Spleen (tissue), 11 donors: ENCODE data around the gene KMT2A. TPM values are rescaled to one million over a fixed set of nuclear protein-coding genes. Genes with fewer than 3 reads are reported as not detected.

Experiments used
- DNase-seq: peaks from one replicate; pipeline ENCODE4 v3.0.0-alpha.2; 2020
- H3K27ac ChIP-seq, 8 donors: fragments of 200-600 bp; sonication (generic) in 7 of 8; 1 replicate in 4 of 8; 2 replicates in 4 of 8; pipeline versions ENCODE4 v1.5.0 to v1.8.0; 2016 to 2021; ENCODE audit warnings: inconsistent platforms in 4 of 8, mild to moderate bottlenecking in 4 of 8, moderate library complexity in 1 of 8
- H3K27me3 ChIP-seq, 7 donors: fragments of 200-600 bp; sonication (generic) in 6 of 7; replicated peaks in 1 of 7; 1 replicate in 4 of 7; 2 replicates in 3 of 7; pipeline versions ENCODE4 v1.5.0 to v1.8.0; 2016 to 2021; ENCODE audit warnings: inconsistent platforms in 3 of 7, mild to moderate bottlenecking in 1 of 7
- H3K36me3 ChIP-seq, 6 donors: fragments of 200-600 bp; sonication (generic) in 5 of 6; 1 replicate in 4 of 6; 2 replicates in 2 of 6; pipeline versions ENCODE4 v1.5.0 to v1.8.0; 2016 to 2021; ENCODE audit warnings: inconsistent platforms in 2 of 6
- H3K4me1 ChIP-seq, 6 donors: fragments of 200-600 bp; sonication (generic) in 5 of 6; 1 replicate in 3 of 6; 2 replicates in 3 of 6; pipeline versions ENCODE4 v1.5.0 to v1.8.0; 2016 to 2021; ENCODE audit warnings: inconsistent platforms in 3 of 6
- H3K4me3 ChIP-seq, 8 donors: fragments of 200-600 bp; sonication (generic) in 7 of 8; 1 replicate in 4 of 8; 2 replicates in 4 of 8; pipeline versions ENCODE4 v1.5.0 to v1.8.0; 2016 to 2021; ENCODE audit warnings: inconsistent platforms in 4 of 8, mild to moderate bottlenecking in 4 of 8, moderate library complexity in 2 of 8
- H3K9me3 ChIP-seq, 8 donors: fragments of 200-600 bp; sonication (generic) in 7 of 8; 1 replicate in 4 of 8; 2 replicates in 4 of 8; pipeline versions ENCODE4 v1.5.0 to v1.8.0; 2016 to 2021; ENCODE audit warnings: inconsistent platforms in 4 of 8
- CTCF ChIP-seq, 11 experiments: fragments of 200-600 bp in 7 of 11; fragments of 450-650 bp in 4 of 11; sonication (generic) in 4 of 11; IDR thresholded peaks in 8 of 11; conservative IDR thresholded peaks in 3 of 11; 1 replicate in 7 of 11; 2 replicates in 4 of 11; pipeline versions ENCODE4 v1.4.0 to v1.8.0; 2016 to 2021; ENCODE audit warnings: antibody characterized with exemption in 11 of 11, inconsistent platforms in 4 of 11, mild to moderate bottlenecking in 1 of 11
- POLR2A ChIP-seq, 3 donors: fragments of 450-650 bp; IDR thresholded peaks; one replicate each; pipeline ENCODE4 v1.5.1; 2017; ENCODE audit warnings: antibody characterized with exemption in 3 of 3, mild to moderate bottlenecking in 1 of 3
- POLR2AphosphoS5 ChIP-seq, 3 donors: sonication (generic); formaldehyde crosslinking; IDR thresholded peaks; one replicate each; pipeline ENCODE4 v1.5.1; 2017; ENCODE audit warnings: antibody characterized with exemption in 3 of 3
- WGBS, 5 donors: extraction: QIAGEN DNeasy Blood & Tissue Kit in 3 of 5; methylation state at CpG; one replicate each; pipeline versions ENCODE4 v1.1.5 to v1.1.7; 2013 to 2018; 5-methylcytosine and 5-hydroxymethylcytosine counted together
- intact Hi-C: fragments of 100-400 bp; cut with DNase I; formaldehyde crosslinking; loops from one replicate; pipeline ENCODE4 v1.15.0; 2023; ENCODE audit warnings: low total_unique reads
- polyA plus RNA-seq, 3 donors: library from polyadenylated mRNA; stranded (reverse); fragments of 200-250 nt; gene quantifications; one replicate each; pipeline ENCODE4 v1.2.1, GENCODE V29; 2013
- total RNA-seq, 7 donors: library from RNA; depleted of rRNA in 3 of 7; stranded (reverse); fragments of >200 nt in 3 of 7; fragmentation: NEBNext Ultra II Directional in 4 of 7; extraction: Animal tissue kit (Norgen Biotek cat#: 25700) in 4 of 7; gene quantifications; one replicate each; pipeline versions ENCODE4 v1.1.0 to v1.2.1, GENCODE V29; 2016 to 2021
- donor health status: healthy with polysubstance abuse.
- donor health status: DM: no; HTN: no; CAD: no; lungs with moderate emphysema.
- donor health status: DM: no; HTN: no; CAD: no.
- donor health status: Bipolar disorder and iron deficiency.
- donor health status: healthy.
- donor health status: DM: no; HTN: no; CAD: no.
- donor health status: DM: yes; HTN: yes; CAD: no.

The KMT2A gene
- total and polyA plus RNA-seq, 10 donors: 5.9 to 134 (median 103) TPM

GRCh38 chr11:118524757-118525470 lies 88.6 kb downstream of the KMT2A start:
- Histone ChIP-seq H3K27me3 (no peaks in the 10 kb centered on the region), H3K4me1 (peaks cover 3 to 57% (median 10%) of the 10 kb centered on the region in 6 donors), H3K4me3 (no peak overlapping the region), H3K27ac (peak overlapping the region in 1 of 8 donors; percentile 15), H3K36me3 (peaks cover 2 to 56% (median 48%) of the 10 kb centered on the region in 6 donors), H3K9me3 (no peaks in the 10 kb centered on the region)
- intact Hi-C loops: no loop called here
- TF ChIP-seq POLR2A (IDR thresholded peaks at IDR 0.05) (no peak), CTCF (IDR thresholded peaks at IDR 0.05 in 8 of 11, conservative IDR thresholded peaks at IDR 0.05 in 3 of 11) (no peak), POLR2AphosphoS5 (IDR thresholded peaks at IDR 0.05) (no peak)
- DNase-seq: no peak
- 66 to 85% (median 73%) methylated on average over 6 of the region's 6 CpGs for WGBS, 5 donors

DNA sequence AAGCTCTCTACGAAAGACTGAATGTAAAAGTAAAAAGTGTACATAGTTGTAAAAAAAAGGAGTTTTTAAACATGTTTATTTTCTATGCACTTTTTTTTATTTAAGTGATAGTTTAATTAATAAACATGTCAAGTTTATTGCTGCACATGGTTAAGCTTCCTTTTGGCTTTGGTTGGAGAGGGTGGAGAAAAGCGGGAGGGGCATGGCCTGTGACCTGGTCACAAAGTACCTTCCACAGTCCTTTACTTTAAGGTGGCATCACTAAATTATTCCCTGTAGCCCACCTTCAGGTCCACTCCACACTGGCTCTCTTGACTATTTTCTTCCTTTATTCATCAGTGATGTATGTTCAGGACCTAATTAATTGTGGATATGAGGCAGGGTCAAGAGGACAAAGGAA lies 90.4 kb downstream of the KMT2A start:
- Histone ChIP-seq H3K4me3 (no peak overlapping the region), H3K4me1 (peaks cover 8 to 72% (median 25%) of the 10 kb centered on the region in 6 donors), H3K27me3 (peaks cover 0 to 10% (median 0%) of the 10 kb centered on the region in 7 donors), H3K36me3 (peaks cover 0 to 38% (median 31%) of the 10 kb centered on the region in 6 donors), H3K27ac (no peak overlapping the region), H3K9me3 (no peaks in the 10 kb centered on the region)
- no peak for TF ChIP-seq CTCF (IDR thresholded peaks at IDR 0.05 in 8 of 11, conservative IDR thresholded peaks at IDR 0.05 in 3 of 11)
- no peak for TF ChIP-seq POLR2A (IDR thresholded peaks at IDR 0.05)
- no peak for TF ChIP-seq POLR2AphosphoS5 (IDR thresholded peaks at IDR 0.05)
- no peak for DNase-seq
- intact Hi-C loops: no loop called here
- 79 to 96% (median 88%) methylated on average over 2 of the region's 2 CpGs for WGBS, 5 donors

- no peak within 1 kb of the TSS for H3K4me3 ChIP-seq
- peaks cover 0 to 34% (median 27%) of the 10 kb centered on the region in 6 donors for H3K36me3 ChIP-seq
- TF ChIP-seq POLR2AphosphoS5 (IDR thresholded peaks at IDR 0.05) (no peak), CTCF (IDR thresholded peaks at IDR 0.05 in 8 of 11, conservative IDR thresholded peaks at IDR 0.05 in 3 of 11) (no peak), POLR2A (IDR thresholded peaks at IDR 0.05) (no peak)
These were observed 90.8 kb downstream of the KMT2A start, which contains the start of gene TTC36 for GRCh38 chr11:118527109-118527508. Gene TTC36, plus strand, starts transcription at chr11:118527474. Its CDS starts 21 bp downstream, at chr11:118527495.

GRCh38 chr11:118528511-118528910 lies 92.2 kb downstream of the KMT2A start:
- DNase-seq: no peak
- Histone ChIP-seq H3K36me3 (peaks cover 0 to 20% (median 12%) of the 10 kb centered on the region in 6 donors), H3K27me3 (peaks cover 0 to 10% (median 0%) of the 10 kb centered on the region in 7 donors), H3K4me1 (peaks cover 8 to 62% (median 27%) of the 10 kb centered on the region in 6 donors), H3K4me3 (no peak overlapping the region), H3K9me3 (no peaks in the 10 kb centered on the region), H3K27ac (no peak overlapping the region)
- WGBS, 5 donors: 92 to 99% (median 94%) methylated on average over 6 of the region's 6 CpGs
- intact Hi-C loops: no loop called here
- TF ChIP-seq POLR2A (IDR thresholded peaks at IDR 0.05): no peak
- peak in 2 of 3 donors; percentile 20 to 64 for TF ChIP-seq POLR2AphosphoS5 (IDR thresholded peaks at IDR 0.05)

More at GRCh38 chr11:118527109-118527508, 90.8 kb downstream of the KMT2A start, which contains the start of gene TTC36:
- peaks cover 8 to 72% (median 28%) of the 10 kb centered on the region in 6 donors for H3K4me1 ChIP-seq
- no peak for DNase-seq
- intact Hi-C loops: no loop called here
- H3K27me3 ChIP-seq: peaks cover 0 to 10% (median 0%) of the 10 kb centered on the region in 7 donors
- no peaks in the 10 kb centered on the region for H3K9me3 ChIP-seq
- 58 to 74% (median 69%) methylated on average over 3 of the region's 3 CpGs for WGBS, 5 donors
- H3K27ac ChIP-seq: peak within 1 kb of the TSS in 1 of 8 donors; percentile 10
